Activated CD4-positive, alpha-beta T cell treated with anti-CD3 and anti-CD28 coated beads, Interleukin-2, amount 10 ng/mL, durations not matched to agents 7 days and 5 days (primary cell): ENCODE measurements around the gene IRF4. TPM values are rescaled to one million over a fixed set of nuclear protein-coding genes. Genes with fewer than 3 reads are reported as not detected.

Experiments
- total RNA-seq, 2 experiments: library from RNA; stranded (reverse); gene quantifications; one replicate each; pipeline ENCODE4 v1.2.3, GENCODE V29; 2021

Gene IRF4
- total RNA-seq, 2 experiments from 2014 or later, result 111 to 126 TPM

Other genes starting within 250 kb of the IRF4 start
- gene DUSP22, start 99.3 kb upstream of the IRF4 start, total RNA-seq, result 10 to 100 TPM; 35.3 to 36.7 TPM